Measurements from ENCODE around the gene SPSB2.

SPSB2 gene

DNA sequence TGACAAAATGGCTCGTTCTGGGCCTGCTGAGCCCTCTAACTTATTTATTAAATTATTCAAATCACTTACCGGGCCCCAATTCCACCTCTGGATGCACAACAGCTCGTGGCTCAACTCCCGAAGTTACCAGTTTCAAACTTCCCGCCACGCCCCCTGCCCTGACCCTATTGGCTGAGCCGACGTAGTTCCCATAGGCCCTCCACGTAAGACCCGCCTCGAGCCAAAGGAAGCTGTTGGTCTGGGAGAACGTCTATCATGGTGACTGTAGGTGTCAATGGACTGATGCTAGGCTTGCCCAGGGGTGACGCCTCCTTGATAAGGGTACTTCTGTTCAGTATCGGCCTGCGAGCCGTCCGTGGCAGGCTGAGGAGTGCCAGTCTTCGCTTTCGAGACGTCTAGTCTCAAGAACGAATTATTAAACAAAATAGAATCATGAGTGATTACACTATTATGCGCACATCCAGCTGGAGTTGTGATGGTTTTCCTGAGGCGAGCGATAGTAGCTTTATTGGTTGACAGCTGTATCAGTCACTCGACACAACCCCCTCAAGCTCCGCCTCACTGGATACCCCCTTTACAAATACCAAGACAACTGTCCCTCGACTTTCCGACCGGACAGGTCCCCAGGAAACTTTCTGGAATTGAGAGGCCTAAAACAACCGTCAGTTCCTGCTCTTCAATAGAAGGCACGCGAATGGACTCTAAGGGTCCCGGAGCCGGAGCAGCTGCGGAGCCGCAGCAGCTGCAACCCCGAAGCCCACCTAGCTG, 21.8 kb downstream of the SPSB2 start, which contains the start of gene CDCA3:
Gene CDCA3 (minus strand): TSS at position 134 of the 768 bp plus-strand sequence. CDS start 334 bp downstream, outside the sequence.
- TF ChIP-seq NFIC (IDR thresholded peaks at IDR 0.05) (no peak), FOXM1 (IDR thresholded peaks at IDR 0.05; ENCODE audit: borderline replicate concordance, low read depth) (peak; percentile 79; the same call in 1 of the 2 replicates), YY1 (IDR thresholded peaks at IDR 0.05; ENCODE audit: low read depth) (no peak), TEAD4 (IDR thresholded peaks at IDR 0.05) (peak; percentile 4; the same call in 1 of the 2 replicates), TCF12 (IDR thresholded peaks at IDR 0.05; ENCODE audit: low read depth) (no peak; the same call in 1 of the 2 replicates), CEBPB (IDR thresholded peaks at IDR 0.05) (no peak), EP300 (IDR thresholded peaks at IDR 0.05; ENCODE audit: borderline replicate concordance) (0 out of 2 replicates have a peak, but pooled peaks have one; percentile 1), CREB1 (IDR thresholded peaks at IDR 0.05; ENCODE audit: low read depth) (peak; percentile 79), ZBTB7A (IDR thresholded peaks at IDR 0.05; ENCODE audit: low read depth) (peak; percentile 99), EGR1 (IDR thresholded peaks at IDR 0.05) (no peak), RAD21 (IDR thresholded peaks at IDR 0.05; ENCODE audit: low read depth) (no peak), TAF1 (IDR thresholded peaks at IDR 0.05; ENCODE audit: low read depth) (peak; percentile 88; the same call in 1 of the 2 replicates)
- TF ChIP-seq, protein P1, sequence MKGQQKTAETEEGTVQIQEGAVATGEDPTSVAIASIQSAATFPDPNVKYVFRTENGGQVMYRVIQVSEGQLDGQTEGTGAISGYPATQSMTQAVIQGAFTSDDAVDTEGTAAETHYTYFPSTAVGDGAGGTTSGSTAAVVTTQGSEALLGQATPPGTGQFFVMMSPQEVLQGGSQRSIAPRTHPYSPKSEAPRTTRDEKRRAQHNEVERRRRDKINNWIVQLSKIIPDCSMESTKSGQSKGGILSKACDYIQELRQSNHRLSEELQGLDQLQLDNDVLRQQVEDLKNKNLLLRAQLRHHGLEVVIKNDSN (IDR thresholded peaks at IDR 0.05), result no peak
- TF ChIP-seq, protein P2, sequence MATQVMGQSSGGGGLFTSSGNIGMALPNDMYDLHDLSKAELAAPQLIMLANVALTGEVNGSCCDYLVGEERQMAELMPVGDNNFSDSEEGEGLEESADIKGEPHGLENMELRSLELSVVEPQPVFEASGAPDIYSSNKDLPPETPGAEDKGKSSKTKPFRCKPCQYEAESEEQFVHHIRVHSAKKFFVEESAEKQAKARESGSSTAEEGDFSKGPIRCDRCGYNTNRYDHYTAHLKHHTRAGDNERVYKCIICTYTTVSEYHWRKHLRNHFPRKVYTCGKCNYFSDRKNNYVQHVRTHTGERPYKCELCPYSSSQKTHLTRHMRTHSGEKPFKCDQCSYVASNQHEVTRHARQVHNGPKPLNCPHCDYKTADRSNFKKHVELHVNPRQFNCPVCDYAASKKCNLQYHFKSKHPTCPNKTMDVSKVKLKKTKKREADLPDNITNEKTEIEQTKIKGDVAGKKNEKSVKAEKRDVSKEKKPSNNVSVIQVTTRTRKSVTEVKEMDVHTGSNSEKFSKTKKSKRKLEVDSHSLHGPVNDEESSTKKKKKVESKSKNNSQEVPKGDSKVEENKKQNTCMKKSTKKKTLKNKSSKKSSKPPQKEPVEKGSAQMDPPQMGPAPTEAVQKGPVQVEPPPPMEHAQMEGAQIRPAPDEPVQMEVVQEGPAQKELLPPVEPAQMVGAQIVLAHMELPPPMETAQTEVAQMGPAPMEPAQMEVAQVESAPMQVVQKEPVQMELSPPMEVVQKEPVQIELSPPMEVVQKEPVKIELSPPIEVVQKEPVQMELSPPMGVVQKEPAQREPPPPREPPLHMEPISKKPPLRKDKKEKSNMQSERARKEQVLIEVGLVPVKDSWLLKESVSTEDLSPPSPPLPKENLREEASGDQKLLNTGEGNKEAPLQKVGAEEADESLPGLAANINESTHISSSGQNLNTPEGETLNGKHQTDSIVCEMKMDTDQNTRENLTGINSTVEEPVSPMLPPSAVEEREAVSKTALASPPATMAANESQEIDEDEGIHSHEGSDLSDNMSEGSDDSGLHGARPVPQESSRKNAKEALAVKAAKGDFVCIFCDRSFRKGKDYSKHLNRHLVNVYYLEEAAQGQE (IDR thresholded peaks at IDR 0.05; ENCODE audit: low read depth), result no peak
- TF ChIP-seq, protein P3, sequence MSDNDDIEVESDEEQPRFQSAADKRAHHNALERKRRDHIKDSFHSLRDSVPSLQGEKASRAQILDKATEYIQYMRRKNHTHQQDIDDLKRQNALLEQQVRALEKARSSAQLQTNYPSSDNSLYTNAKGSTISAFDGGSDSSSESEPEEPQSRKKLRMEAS (IDR thresholded peaks at IDR 0.05), result peak; percentile 94

DNA sequence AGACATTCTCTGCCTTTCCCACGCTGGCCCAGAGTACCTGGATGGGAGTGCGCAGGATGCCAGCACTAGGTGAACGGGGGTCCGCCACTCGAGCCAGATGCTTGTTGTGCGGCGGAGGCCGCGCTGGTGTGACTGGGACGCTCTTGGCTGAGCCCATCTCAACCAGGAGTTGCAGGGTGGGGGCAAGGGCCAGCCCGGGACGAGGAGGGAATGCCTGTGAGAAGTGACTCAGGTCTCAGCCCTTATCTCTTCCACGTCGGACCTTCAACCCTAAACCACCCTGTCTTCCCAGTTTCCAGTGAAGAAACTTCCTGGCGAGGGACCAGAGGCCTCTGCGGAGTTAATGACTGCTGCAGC, 22.3 kb downstream of the SPSB2 start:
- TF ChIP-seq YY1 (IDR thresholded peaks at IDR 0.05; ENCODE audit: low read depth) (no peak), TCF12 (IDR thresholded peaks at IDR 0.05; ENCODE audit: low read depth) (no peak), CEBPB (IDR thresholded peaks at IDR 0.05) (0 out of 2 replicates have a peak, but pooled peaks have one; percentile 1)
- TF ChIP-seq, protein P2 (IDR thresholded peaks at IDR 0.05; ENCODE audit: low read depth), result no peak

- TF ChIP-seq, protein P3 (IDR thresholded peaks at IDR 0.05), result no peak
- no peak for TF ChIP-seq CEBPB (IDR thresholded peaks at IDR 0.05)
- TF ChIP-seq TAF1 (IDR thresholded peaks at IDR 0.05; ENCODE audit: low read depth), result no peak
- no peak for TF ChIP-seq TCF12 (IDR thresholded peaks at IDR 0.05; ENCODE audit: low read depth)
Measured at GRCh38 chr12:6849976-6850560, 23.0 kb downstream of the SPSB2 start.

- TF ChIP-seq, protein P1 (IDR thresholded peaks at IDR 0.05), result no peak
- TF ChIP-seq, protein P3 (IDR thresholded peaks at IDR 0.05), result no peak
- TF ChIP-seq TCF12 (IDR thresholded peaks at IDR 0.05; ENCODE audit: low read depth) (no peak), FOXM1 (IDR thresholded peaks at IDR 0.05; ENCODE audit: borderline replicate concordance, low read depth) (no peak), ZBTB7A (IDR thresholded peaks at IDR 0.05; ENCODE audit: low read depth) (no peak), EGR1 (IDR thresholded peaks at IDR 0.05) (no peak), CEBPB (IDR thresholded peaks at IDR 0.05) (no peak), NFIC (IDR thresholded peaks at IDR 0.05) (no peak), TAF1 (IDR thresholded peaks at IDR 0.05; ENCODE audit: low read depth) (no peak), RAD21 (IDR thresholded peaks at IDR 0.05; ENCODE audit: low read depth) (no peak), EP300 (IDR thresholded peaks at IDR 0.05; ENCODE audit: borderline replicate concordance) (no peak), CREB1 (IDR thresholded peaks at IDR 0.05; ENCODE audit: low read depth) (no peak), YY1 (IDR thresholded peaks at IDR 0.05; ENCODE audit: low read depth) (no peak), TEAD4 (IDR thresholded peaks at IDR 0.05) (no peak)
- TF ChIP-seq, protein P2 (IDR thresholded peaks at IDR 0.05; ENCODE audit: low read depth), result no peak
Measured at GRCh38 chr12:6849427-6849826, 23.7 kb downstream of the SPSB2 start.
